SU-DHL-6 (cell line): Measurements from ENCODE around the gene SLC7A10.

Source experiments
- CTCF ChIP-seq: fragments of 200-600 bp; sonication (generic); IDR thresholded peaks from one replicate; pipeline ENCODE4 v1.5.1; 2017; ENCODE audit warnings: antibody characterized with exemption, mild to moderate bottlenecking, low read length, moderate library complexity; ENCODE audit not compliant: insufficient read depth, poor library complexity, severe bottlenecking
- EZH2phosphoT487 ChIP-seq: fragments of 200-600 bp; sonication (generic), shearing (Covaris generic); conservative IDR thresholded peaks from 2 replicates; pipeline ENCODE4 v1.6.1; 2018; ENCODE audit warnings: mild to moderate bottlenecking, antibody characterized with exemption, low read length, moderate library complexity, mixed read lengths

GRCh38 chr19:33224694-33225457 is 774 bp downstream of the SLC7A10 start:
- TF ChIP-seq CTCF: no peak
- no peak for TF ChIP-seq EZH2phosphoT487
